Keratinocyte (primary cell): Measurements from ENCODE around the gene SPON1. TPM values are rescaled to one million over a fixed set of nuclear protein-coding genes. Genes with fewer than 3 reads are reported as not detected.

Experiments
- DNase-seq: peaks from one replicate; pipeline ENCODE4 v3.0.0-alpha.2; 2011; ENCODE audit warnings: low read depth, missing footprints, low spot score
- FAIRE-seq: peaks from 2 replicates; lab custom pipeline; 2011; peaks lifted over from hg19 to GRCh38; lab: Jason Lieb, UNC
- H2AFZ ChIP-seq: 2 replicates; pipeline ENCODE4 v1.6.0; 2012; ENCODE audit warnings: low read length, control low read depth, inconsistent platforms; ENCODE audit not compliant: control insufficient read depth
- H3K27ac ChIP-seq: 2 replicates; pipeline ENCODE4 v1.5.1; 2011; ENCODE audit warnings: low read length; ENCODE audit not compliant: control insufficient read depth, insufficient read depth
- H3K27me3 ChIP-seq: 3 replicates; pipeline ENCODE4 v1.6.0; 2011; ENCODE audit warnings: low read length; ENCODE audit not compliant: control insufficient read depth, insufficient read depth; ENCODE audit errors: extremely low read depth
- H3K36me3 ChIP-seq, 2 experiments: 2 replicates in 1 of 2; 3 replicates in 1 of 2; pipeline ENCODE4 v1.5.1; 2011; ENCODE audit warnings: low read length in 2 of 2, mild to moderate bottlenecking in 1 of 2; ENCODE audit not compliant: control insufficient read depth in 2 of 2, insufficient read depth in 2 of 2; ENCODE audit errors: extremely low read depth in 1 of 2
- H3K4me1 ChIP-seq: 3 replicates; pipeline ENCODE4 v1.5.1; 2011; ENCODE audit warnings: low read length; ENCODE audit not compliant: control insufficient read depth, insufficient read depth; ENCODE audit errors: extremely low read depth
- H3K4me2 ChIP-seq: 3 replicates; pipeline ENCODE4 v1.6.0; 2011; ENCODE audit warnings: low read depth, low read length; ENCODE audit not compliant: control insufficient read depth, insufficient read depth; ENCODE audit errors: extremely low read depth
- H3K4me3 ChIP-seq, 3 experiments: fragments of 200-600 bp in 1 of 3; sonication (generic) in 1 of 3; 2 replicates in 2 of 3; 3 replicates in 1 of 3; pipeline ENCODE4 v1.5.1; 2011 to 2016; ENCODE audit warnings: low read length in 3 of 3, mild to moderate bottlenecking in 3 of 3, control low read depth in 2 of 3, inconsistent platforms in 1 of 3, low read depth in 1 of 3, mixed read lengths in 1 of 3, mixed run types in 1 of 3, moderate library complexity in 1 of 3; ENCODE audit not compliant: control insufficient read depth in 2 of 3, insufficient read depth in 2 of 3; ENCODE audit errors: extremely low read depth in 1 of 3
- H3K79me2 ChIP-seq: 2 replicates; pipeline ENCODE4 v1.6.0; 2012; ENCODE audit warnings: low read length; ENCODE audit not compliant: control insufficient read depth, insufficient read depth
- H3K9ac ChIP-seq: 3 replicates; pipeline ENCODE4 v1.6.0; 2011; ENCODE audit warnings: low read length; ENCODE audit not compliant: control insufficient read depth, insufficient read depth; ENCODE audit errors: extremely low read depth
- H3K9me1 ChIP-seq: 3 replicates; pipeline ENCODE4 v1.6.0; 2011; ENCODE audit warnings: low read length; ENCODE audit not compliant: control insufficient read depth, insufficient read depth; ENCODE audit errors: extremely low read depth
- H3K9me3 ChIP-seq: 2 replicates; pipeline ENCODE4 v1.5.1; 2012; ENCODE audit warnings: low read depth, low read length; ENCODE audit not compliant: control insufficient read depth
- H4K20me1 ChIP-seq: 3 replicates; pipeline ENCODE4 v1.6.0; 2011; ENCODE audit warnings: low read length; ENCODE audit not compliant: control insufficient read depth, insufficient read depth; ENCODE audit errors: extremely low read depth
- EZH2 ChIP-seq: IDR thresholded peaks from one replicate; pipeline ENCODE4 v1.6.1; 2012; ENCODE audit warnings: inconsistent platforms, mild to moderate bottlenecking, low read length, moderate library complexity
- dilution Hi-C: fragments of 300-500 bp; cut with MboI; formaldehyde crosslinking; loops from one replicate; pipeline ENCODE4 v1.7.0; 2020; ENCODE audit warnings: low sequenced_read_pairs; ENCODE audit not compliant: extremely low pct_ligation_motif_present
- polyA plus RNA-seq, 5 experiments: library from polyadenylated mRNA; depleted of rRNA in 3 of 5; stranded (reverse) in 3 of 5; stranded (forward) in 1 of 5; unstranded in 1 of 5; fragments of >200 nt; gene quantifications; 1 replicate in 1 of 5; 2 replicates in 3 of 5; 3 replicates in 1 of 5; pipeline versions ENCODE4 v1.2.1 to v1.2.3, GENCODE V29; 2011 to 2012; ENCODE audit warnings: missing spikeins in 2 of 5, low read depth in 1 of 5, low replicate concordance in 1 of 5
- TF ChIP-seq, protein P1 (sequence below), 3 experiments: IDR thresholded peaks in 1 of 3; conservative IDR thresholded peaks in 1 of 3; optimal IDR thresholded peaks in 1 of 3; 2 replicates in 2 of 3; 3 replicates in 1 of 3; pipeline versions ENCODE3 to v1.5.1; 2011; ENCODE audit warnings: low read length in 3 of 3, mild to moderate bottlenecking in 3 of 3, moderate library complexity in 2 of 3, control low read depth in 1 of 3, inconsistent platforms in 1 of 3; ENCODE audit not compliant: insufficient read depth in 2 of 3; ENCODE audit errors: extremely low read depth in 1 of 3

The SPON1 gene
- polyA plus RNA-seq, 1 donor (not counting 4 experiments of a cell fraction or from before 2014, with no cell fraction given) = not detected

DNA sequence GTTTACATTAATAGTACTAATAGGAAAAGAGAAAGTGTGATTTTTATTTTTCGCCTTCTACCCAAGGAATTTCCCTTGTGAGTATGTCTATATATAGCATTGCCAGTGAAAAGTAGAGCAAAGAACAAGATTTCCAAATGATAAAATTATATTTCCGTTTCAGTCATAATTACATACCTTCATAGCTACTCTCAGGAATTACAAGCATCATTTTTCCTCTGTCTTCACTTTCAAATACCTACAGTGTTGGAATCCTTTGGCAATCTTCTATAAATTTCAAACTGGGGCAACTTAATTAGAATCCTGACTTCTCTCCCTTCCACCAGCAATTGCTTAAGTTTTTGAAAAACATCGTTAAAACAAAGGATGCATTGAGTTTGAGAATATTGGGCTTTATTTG lies 35.5 kb upstream of the SPON1 start:
- H3K79me2 ChIP-seq = no peaks in the 10 kb centered on the region
- no peak overlapping the region for H3K4me3 ChIP-seq
- no peaks in the 10 kb centered on the region for H3K9me3 ChIP-seq
- H3K27me3 ChIP-seq = no peaks in the 10 kb centered on the region
- TF ChIP-seq, protein P1, sequence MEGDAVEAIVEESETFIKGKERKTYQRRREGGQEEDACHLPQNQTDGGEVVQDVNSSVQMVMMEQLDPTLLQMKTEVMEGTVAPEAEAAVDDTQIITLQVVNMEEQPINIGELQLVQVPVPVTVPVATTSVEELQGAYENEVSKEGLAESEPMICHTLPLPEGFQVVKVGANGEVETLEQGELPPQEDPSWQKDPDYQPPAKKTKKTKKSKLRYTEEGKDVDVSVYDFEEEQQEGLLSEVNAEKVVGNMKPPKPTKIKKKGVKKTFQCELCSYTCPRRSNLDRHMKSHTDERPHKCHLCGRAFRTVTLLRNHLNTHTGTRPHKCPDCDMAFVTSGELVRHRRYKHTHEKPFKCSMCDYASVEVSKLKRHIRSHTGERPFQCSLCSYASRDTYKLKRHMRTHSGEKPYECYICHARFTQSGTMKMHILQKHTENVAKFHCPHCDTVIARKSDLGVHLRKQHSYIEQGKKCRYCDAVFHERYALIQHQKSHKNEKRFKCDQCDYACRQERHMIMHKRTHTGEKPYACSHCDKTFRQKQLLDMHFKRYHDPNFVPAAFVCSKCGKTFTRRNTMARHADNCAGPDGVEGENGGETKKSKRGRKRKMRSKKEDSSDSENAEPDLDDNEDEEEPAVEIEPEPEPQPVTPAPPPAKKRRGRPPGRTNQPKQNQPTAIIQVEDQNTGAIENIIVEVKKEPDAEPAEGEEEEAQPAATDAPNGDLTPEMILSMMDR (optimal IDR thresholded peaks at IDR 0.05 in 1 of 3, IDR thresholded peaks at IDR 0.05 in 1 of 3, conservative IDR thresholded peaks at IDR 0.05 in 1 of 3; ENCODE audit: extremely low read depth in 1 of 3, insufficient read depth in 2 of 3, low read length in 3 of 3) = no peak
- no peak for TF ChIP-seq EZH2
- peaks cover 21% of the 10 kb centered on the region for H3K4me1 ChIP-seq
- H4K20me1 ChIP-seq = no peaks in the 10 kb centered on the region
- dilution Hi-C loops = no loop called here
- no peaks in the 10 kb centered on the region for H3K9me1 ChIP-seq
- no peak overlapping the region for H3K9ac ChIP-seq
- H3K27ac ChIP-seq = no peak overlapping the region
- no peaks in the 10 kb centered on the region for H3K36me3 ChIP-seq
- no peak overlapping the region for H2AFZ ChIP-seq
- no peak overlapping the region for H3K4me2 ChIP-seq
- FAIRE-seq (no peak), DNase-seq (no peak)

- dilution Hi-C loops = no loop called here
- no peaks in the 10 kb centered on the region for H3K79me2 ChIP-seq
- H3K4me1 ChIP-seq = peaks cover 21% of the 10 kb centered on the region
- DNase-seq (no peak), FAIRE-seq (no peak)
- no peak overlapping the region for H2AFZ ChIP-seq
- H3K9me3 ChIP-seq = no peaks in the 10 kb centered on the region
- H3K27me3 ChIP-seq = no peaks in the 10 kb centered on the region
- no peaks in the 10 kb centered on the region for H3K9me1 ChIP-seq
- no peak overlapping the region for H3K4me3 ChIP-seq
- no peaks in the 10 kb centered on the region for H3K36me3 ChIP-seq
- no peak overlapping the region for H3K27ac ChIP-seq
- TF ChIP-seq, protein P1 (optimal IDR thresholded peaks at IDR 0.05 in 1 of 3, IDR thresholded peaks at IDR 0.05 in 1 of 3, conservative IDR thresholded peaks at IDR 0.05 in 1 of 3; ENCODE audit: extremely low read depth in 1 of 3, insufficient read depth in 2 of 3, low read length in 3 of 3) = no peak
- no peak for TF ChIP-seq EZH2
- no peak overlapping the region for H3K4me2 ChIP-seq
- H4K20me1 ChIP-seq = no peaks in the 10 kb centered on the region
- H3K9ac ChIP-seq = no peak overlapping the region
Measured at GRCh38 chr11:13927481-13927880, 35.0 kb upstream of the SPON1 start.
